PC-3 (cell line): ENCODE results near the gene FBLN5.

Experiments
- CTCF ChIP-seq: fragments of 300-600 bp; sonication (generic); conservative IDR thresholded peaks from 2 replicates; pipeline ENCODE4 v1.5.1; 2017; ENCODE audit warnings: antibody characterized with exemption, low read depth, mild to moderate bottlenecking, low read length
- EZH2 ChIP-seq: fragments of 300-600 bp; sonication (generic); IDR thresholded peaks from one replicate; pipeline ENCODE4 v1.6.1; 2017; ENCODE audit warnings: antibody characterized with exemption, mild to moderate bottlenecking, low read length; ENCODE audit not compliant: unreplicated experiment
- EZH2phosphoT487 ChIP-seq: fragments of 300-600 bp; sonication (generic); IDR thresholded peaks from 2 replicates; pipeline ENCODE4 v1.6.1; 2018; ENCODE audit warnings: mild to moderate bottlenecking, antibody characterized with exemption, low read length, borderline replicate concordance

- TF ChIP-seq CTCF: no peak
- TF ChIP-seq EZH2: no peak
- TF ChIP-seq EZH2phosphoT487: no peak
Measured at GRCh38 chr14:91902336-91902735, 45.2 kb downstream of the FBLN5 start.
